NCI-H1092 treated with DMSO at 0.1 percent for 48 hours (cell line): ENCODE measurements around the gene CCL24.
A peak's percentile ranks its signal among the peaks of the same experiment; 100 is the strongest.
"Not testable (repeated sequence)": the region's sequence is repeated elsewhere in the genome, so short reads cannot be mapped to it uniquely, and the experiment has no call there.

Source experiments
- DNase-seq: peaks from one replicate; lab custom pipeline; 2025; lab: John Stamatoyannopoulos, UW

CCL24 gene

DNA sequence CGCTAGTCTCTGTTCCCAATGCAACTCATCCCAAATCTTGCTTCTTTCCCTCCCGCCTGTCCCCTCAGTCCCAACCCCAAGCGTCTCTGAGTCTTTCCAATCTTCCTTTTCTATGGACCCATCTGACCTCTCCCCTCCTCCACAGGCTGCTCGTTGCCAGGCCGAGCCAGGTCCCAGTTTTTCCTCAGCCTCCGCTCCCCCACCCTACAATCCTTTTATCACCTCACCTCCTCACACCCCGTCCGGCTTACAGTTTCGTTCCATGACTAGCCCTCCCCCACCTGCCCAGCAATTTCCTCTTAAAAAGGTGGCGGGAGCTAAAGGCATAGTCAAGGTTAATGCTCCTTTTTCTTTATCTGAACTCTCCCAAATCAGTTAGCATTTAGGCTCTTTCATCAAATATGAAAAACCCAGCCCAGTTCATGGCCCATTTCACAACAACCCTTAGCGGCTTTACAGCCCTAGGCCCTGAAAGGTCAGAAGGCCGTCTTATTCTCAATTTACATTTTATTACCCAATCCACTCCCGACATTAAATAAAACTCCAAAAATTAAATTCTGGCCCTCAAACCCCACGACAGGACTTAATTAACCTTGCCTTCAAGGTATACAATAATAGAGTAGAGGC lies 32.8 kb downstream of the CCL24 start:
- not testable (repeated sequence) for DNase-seq

GRCh38 chr7:75779516-75779915 lies 34.1 kb downstream of the CCL24 start:
- not testable (repeated sequence) for DNase-seq

DNA sequence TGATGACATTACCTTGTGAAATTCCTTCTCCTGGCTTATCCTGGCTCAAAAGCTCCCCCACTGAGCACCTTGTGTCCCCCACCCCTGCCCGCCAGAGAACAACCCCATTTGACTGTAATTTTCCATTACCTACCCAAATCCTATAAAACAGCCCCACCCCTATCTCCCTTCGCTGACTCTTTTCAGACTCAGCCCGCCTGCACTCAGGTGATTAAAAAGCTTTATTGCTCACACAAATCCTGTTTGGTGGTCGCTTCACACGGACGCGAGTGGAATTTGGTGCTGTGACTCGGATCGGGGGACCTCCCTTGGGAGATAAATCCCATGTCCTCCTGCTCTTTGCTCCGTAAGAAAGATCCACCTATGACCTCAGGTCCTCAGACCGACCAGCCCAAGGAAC lies 34.6 kb downstream of the CCL24 start:
- not testable (repeated sequence) for DNase-seq

GRCh38 chr7:75776295-75776971 lies 37.2 kb downstream of the CCL24 start:
- no peak for DNase-seq

GRCh38 chr7:75773958-75774357 lies 39.6 kb downstream of the CCL24 start:
- DNase-seq, result not testable (repeated sequence)

- no peak for DNase-seq
Measured at GRCh38 chr7:75772081-75773077, 41.2 kb downstream of the CCL24 start, which contains the start of gene CCL26. Gene CCL26 (minus strand): TSS chr7:75772211. CDS start chr7:75772176, 35 bp downstream.

- no peak for DNase-seq
Measured at GRCh38 chr7:75771224-75771623, 42.4 kb downstream of the CCL24 start.

GRCh38 chr7:75762350-75762917 lies 51.2 kb downstream of the CCL24 start:
- peak; percentile 83 for DNase-seq

- not testable (repeated sequence) for DNase-seq
Measured at GRCh38 chr7:75761801-75762200, 51.8 kb downstream of the CCL24 start.
